ENCODE data around the gene PRKN.

DNA sequence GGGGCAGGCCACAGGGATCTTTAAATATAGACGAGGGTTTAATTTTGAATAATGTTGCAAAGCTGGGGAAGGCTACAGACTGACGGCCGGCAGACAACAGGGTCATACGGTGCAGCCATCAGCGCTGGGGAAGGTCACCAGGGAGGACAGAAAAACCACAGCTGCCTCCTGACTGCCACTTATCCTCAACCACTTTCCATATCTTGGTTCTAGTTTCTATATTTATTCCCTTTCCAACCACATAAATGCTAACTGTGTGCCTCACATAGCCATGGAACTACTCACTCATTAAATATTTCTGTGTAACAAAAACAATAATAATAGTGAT is 1368.0 kb downstream of the PRKN start:
- TF ChIP-seq POLR2A (IDR thresholded peaks at IDR 0.05): no peak
- TF ChIP-seq CTCF (IDR thresholded peaks at IDR 0.05): no peak
- no peak for TF ChIP-seq POLR2AphosphoS5 (IDR thresholded peaks at IDR 0.05; ENCODE audit: insufficient read depth in 1 of 2, low read depth in 1 of 2)
